ENCODE data around the gene PKM.

PKM gene

DNA sequence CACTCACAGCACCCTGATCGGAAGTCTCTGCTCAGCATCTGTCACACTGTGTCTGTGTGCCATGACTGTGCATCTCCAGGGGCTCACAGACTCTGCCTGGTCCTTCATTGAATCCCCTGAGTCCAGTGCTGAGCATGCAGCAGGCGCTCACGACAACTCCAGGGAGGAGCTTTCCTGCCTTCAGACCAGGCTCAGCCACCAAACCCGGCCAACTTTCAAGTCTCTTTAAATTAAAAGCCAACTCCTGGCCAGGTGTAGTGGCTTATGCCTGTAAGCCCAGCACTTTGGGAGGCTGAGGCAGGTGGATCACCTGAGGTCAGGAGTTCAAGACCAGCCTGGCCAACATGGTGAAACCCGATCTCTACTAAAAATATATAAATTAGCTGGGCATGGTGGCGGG, 57.6 kb downstream of the PKM start:
- TF ChIP-seq, protein P1, sequence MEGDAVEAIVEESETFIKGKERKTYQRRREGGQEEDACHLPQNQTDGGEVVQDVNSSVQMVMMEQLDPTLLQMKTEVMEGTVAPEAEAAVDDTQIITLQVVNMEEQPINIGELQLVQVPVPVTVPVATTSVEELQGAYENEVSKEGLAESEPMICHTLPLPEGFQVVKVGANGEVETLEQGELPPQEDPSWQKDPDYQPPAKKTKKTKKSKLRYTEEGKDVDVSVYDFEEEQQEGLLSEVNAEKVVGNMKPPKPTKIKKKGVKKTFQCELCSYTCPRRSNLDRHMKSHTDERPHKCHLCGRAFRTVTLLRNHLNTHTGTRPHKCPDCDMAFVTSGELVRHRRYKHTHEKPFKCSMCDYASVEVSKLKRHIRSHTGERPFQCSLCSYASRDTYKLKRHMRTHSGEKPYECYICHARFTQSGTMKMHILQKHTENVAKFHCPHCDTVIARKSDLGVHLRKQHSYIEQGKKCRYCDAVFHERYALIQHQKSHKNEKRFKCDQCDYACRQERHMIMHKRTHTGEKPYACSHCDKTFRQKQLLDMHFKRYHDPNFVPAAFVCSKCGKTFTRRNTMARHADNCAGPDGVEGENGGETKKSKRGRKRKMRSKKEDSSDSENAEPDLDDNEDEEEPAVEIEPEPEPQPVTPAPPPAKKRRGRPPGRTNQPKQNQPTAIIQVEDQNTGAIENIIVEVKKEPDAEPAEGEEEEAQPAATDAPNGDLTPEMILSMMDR (IDR thresholded peaks at IDR 0.05): no peak

- TF ChIP-seq, protein P1 (IDR thresholded peaks at IDR 0.05): no peak
Measured at GRCh38 chr15:72172796-72173195, 58.2 kb downstream of the PKM start.

DNA sequence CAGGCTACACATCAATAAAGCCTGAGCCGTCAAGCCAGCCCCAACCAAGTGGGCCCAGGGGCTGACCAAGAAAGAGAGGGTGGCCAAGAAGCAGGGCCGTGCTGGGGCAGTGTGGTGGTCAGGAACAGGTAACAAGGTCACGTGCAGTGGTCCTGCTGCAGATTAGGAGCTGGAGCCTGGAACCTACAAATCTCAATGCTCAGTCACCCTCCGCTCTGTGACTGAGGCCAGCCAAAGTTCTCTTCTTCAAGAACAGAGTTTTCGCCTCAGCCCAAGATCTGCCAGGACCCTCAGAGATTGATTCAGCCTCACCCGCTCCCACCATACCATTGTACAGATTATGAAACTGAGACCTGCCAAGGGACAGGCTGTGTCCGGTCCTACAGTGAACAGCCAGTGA, 60.3 kb downstream of the PKM start:
- TF ChIP-seq, protein P1 (IDR thresholded peaks at IDR 0.05): no peak

GRCh38 chr15:72169921-72170611, 60.9 kb downstream of the PKM start:
- TF ChIP-seq, protein P1 (IDR thresholded peaks at IDR 0.05): no peak

DNA sequence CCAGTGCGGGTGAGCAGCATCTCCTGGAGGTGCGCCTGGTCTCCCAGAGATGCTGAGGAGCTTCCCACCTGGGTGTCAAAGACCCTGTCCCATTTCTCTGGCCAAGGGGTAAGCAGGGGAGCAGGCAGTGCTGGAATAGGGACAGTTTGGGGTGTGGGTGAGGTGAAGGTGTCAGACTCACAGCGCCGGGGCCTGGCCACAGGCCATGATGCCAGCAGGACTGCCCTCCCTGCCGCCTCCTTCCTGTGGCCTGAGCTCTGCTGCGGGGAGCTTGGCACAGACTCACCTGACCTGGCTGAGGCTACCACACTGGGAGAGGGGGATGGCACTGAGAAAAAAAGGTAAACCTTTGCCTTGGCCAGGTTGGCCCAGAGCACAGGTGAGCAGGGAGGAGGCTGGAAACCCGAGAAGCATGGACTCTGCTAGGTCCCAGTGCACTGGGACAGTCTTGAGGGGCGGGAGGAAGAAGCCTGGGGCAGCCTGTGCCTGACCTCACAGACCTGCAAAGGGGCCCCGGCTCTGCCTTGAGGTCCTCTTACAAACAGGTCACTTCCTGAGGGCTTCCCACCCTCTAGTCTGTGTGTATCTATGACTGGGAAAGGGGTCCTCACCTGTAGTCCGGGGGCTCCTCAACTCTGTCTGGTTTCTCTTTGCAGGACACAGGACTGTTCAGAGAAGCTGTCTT, 61.6 kb downstream of the PKM start:
- TF ChIP-seq, protein P1 (IDR thresholded peaks at IDR 0.05): no peak

DNA sequence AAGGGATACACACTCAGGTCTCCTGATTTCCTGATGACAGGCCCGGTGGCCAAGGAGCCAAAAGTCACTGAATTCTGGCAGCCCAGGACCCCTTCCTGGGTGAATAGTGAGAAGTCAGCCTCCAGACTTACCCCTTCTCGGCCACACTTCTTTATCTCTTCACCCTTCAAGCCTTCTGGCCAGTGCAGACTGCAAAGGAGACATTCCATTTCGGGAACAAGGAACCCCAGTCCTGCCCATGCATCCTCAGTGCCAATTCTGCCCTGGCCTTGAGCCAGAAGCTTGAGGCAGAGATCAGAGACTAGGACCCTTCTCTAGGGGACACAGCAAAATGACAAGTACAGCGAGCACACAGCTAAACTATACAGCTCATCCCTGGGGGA, 62.2 kb downstream of the PKM start:
- TF ChIP-seq, protein P1 (IDR thresholded peaks at IDR 0.05): no peak

DNA sequence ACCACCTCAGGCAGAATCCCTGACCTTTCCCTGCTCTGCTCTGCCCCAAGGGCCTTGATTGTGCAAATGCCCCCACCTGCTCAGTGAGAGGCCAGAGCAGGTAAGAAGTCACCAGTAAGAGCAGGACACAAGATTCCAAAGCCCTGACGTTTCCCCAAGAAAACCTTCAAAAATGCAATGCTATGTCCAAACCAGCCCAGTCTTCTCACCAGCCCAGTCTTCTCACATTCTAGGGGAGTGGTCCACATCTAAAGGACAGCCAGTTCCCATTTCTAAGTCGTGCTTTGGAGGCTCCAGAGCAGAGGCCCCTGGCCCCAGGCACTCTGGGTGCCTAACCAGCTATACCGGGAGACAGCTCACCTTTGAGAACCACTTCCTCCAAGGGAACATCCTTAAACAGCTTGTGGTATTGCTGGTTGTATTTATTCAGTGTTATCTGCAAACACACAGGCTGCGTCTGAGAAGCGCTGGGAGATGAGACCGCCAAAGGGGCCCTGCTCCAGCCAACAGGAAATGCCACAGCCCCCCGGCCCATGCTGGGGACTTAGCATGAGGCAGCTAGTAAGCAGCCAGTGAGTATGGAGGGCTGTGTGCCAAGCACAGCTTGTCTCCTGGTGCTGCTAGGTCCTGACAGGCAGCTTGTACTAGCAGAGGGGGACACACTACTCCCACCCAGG, 62.7 kb downstream of the PKM start:
- TF ChIP-seq, protein P1 (IDR thresholded peaks at IDR 0.05): no peak
